ENCODE results near the gene BORCS5.

GRCh38 chr12:12467264-12467663 lies 110.4 kb downstream of the BORCS5 start:
- TF ChIP-seq POLR2AphosphoS5 (IDR thresholded peaks at IDR 0.05) (no peak), CTCF (IDR thresholded peaks at IDR 0.05) (no peak), POLR2A (IDR thresholded peaks at IDR 0.05) (no peak)
